ENCODE measurements around the gene FLVCR1. TPM values are rescaled to one million over a fixed set of nuclear protein-coding genes. Genes with fewer than 3 reads are reported as not detected.

FLVCR1 gene
- 5.9 and 6.0 TPM in 2 replicates for polyA plus RNA-seq (2013)

DNA sequence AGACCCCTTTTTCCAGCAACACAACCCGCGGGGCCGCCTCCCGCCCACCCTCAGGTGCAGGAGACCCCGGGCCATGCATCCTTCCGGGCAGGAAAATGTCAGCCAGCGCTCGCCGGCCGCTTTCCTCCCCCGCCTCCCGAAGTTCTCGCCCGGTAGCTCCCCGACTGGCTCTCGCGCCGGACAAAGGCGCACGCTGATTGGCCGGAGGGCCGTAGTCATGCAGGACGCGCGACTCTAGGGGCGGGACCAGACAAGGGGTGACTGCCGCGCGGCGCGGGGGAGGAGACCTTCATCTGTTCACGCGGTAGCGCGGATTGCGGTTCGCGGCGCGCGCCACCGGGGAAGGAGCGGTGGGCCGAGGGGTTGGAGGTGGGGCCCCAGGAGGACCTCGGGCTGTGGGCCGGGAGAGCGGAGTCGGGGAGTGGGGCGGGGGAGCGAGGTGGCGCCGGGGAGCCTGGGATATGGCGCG is at the start of gene FLVCR1:
Gene FLVCR1, plus strand, starts transcription at position 284 of the 469 bp plus-strand sequence. Its CDS starts 178 bp downstream, at position 462.
- Histone ChIP-seq H4K91ac (ENCODE audit: low read depth, low read length) (peak within 1 kb of the TSS; percentile 52), H3K27ac (ENCODE audit: low read depth, low read length) (peak within 1 kb of the TSS; percentile 80), H3K27me3 (ENCODE audit: insufficient read depth, low read length) (no peaks in the 10 kb centered on the region), H4K12ac (ENCODE audit: low read depth, low read length) (peak within 1 kb of the TSS; percentile 75), H3K79me1 (ENCODE audit: low read length) (peaks cover 5% of the 10 kb centered on the region), H3K18ac (ENCODE audit: low read length) (peak within 1 kb of the TSS; percentile 57), H2BK120ac (ENCODE audit: insufficient read depth, low read length, poor library complexity) (peak within 1 kb of the TSS; percentile 54), H3K4me3 (ENCODE audit: low read depth, low read length) (peak within 1 kb of the TSS; percentile 87), H2AFZ (ENCODE audit: insufficient read depth, low read length, poor library complexity) (peak within 1 kb of the TSS; percentile 69), H3K36me3 (ENCODE audit: control insufficient read depth in 1 of 2, insufficient read depth in 2 of 2, low read length in 2 of 2) (no peaks in the 10 kb centered on the region), H2BK5ac (ENCODE audit: low read depth, low read length, poor library complexity) (peak within 1 kb of the TSS; percentile 10), H3K4me2 (ENCODE audit: low read length) (peak within 1 kb of the TSS; percentile 79), H3K23ac (ENCODE audit: low read length) (no peak within 1 kb of the TSS), H2AK5ac (ENCODE audit: low read length) (peak within 1 kb of the TSS; percentile 21), H3K9ac (ENCODE audit: low read length) (peak within 1 kb of the TSS; percentile 62), H3K4ac (ENCODE audit: low read depth, low read length) (peak within 1 kb of the TSS; percentile 53), H2BK12ac (ENCODE audit: low read length) (no peak within 1 kb of the TSS), H3K14ac (ENCODE audit: low read length) (peak within 1 kb of the TSS; percentile 59), H3K9me3 (ENCODE audit: insufficient read depth, low read depth, low read length) (no peaks in the 10 kb centered on the region), H3K79me2 (ENCODE audit: control insufficient read depth, insufficient read depth, low read length, poor library complexity) (peaks cover 10% of the 10 kb centered on the region), H3K4me1 (ENCODE audit: control insufficient read depth in 1 of 2, insufficient read depth in 2 of 2, low read length in 2 of 2) (peaks cover 6 to 9% of the 10 kb centered on the region in 2 experiments), H4K8ac (ENCODE audit: low read depth, low read length) (peak within 1 kb of the TSS; percentile 81)
- WGBS (ENCODE audit: extremely low coverage, insufficient coverage, insufficient read length) = no CpG with 5 or more reads among the region's 54 CpGs
- DNase-seq = peak; percentile 95 to 97

DNA sequence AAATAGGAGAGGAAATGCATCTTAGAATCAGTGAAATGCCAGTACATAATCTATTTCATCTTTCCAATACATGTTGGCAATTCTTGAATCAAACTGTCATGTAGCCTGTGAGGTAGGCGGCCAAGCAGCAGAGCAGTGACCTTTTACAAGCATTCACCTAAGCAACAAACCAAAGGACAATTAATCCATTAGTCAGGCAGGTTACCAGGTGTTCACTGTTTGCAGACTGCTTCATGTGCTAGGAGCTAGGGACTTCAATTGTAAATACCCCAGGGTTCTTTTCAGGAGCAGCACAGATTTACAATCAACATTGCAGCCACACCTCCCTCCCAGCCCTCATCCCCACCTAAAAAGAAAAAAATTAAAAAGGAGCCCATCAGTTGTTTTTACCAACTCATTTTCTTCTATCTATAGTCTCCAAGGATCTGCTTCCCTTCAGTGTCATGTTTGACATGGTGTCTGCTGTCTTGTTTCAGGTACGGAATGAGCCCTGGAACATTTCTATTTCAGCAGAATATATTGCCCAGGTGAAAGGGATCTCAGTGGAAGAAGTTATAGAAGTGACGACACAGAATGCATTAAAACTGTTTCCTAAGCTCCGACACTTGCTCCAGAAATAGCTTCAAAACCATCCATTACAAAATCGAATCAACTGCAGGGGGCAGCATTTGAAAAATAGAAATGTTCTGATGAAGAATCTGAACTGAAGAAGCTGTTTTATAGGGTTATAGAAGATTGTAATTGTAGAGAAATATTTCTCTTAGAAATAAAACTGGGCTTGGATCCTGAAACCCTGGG is 43.3 kb upstream of the FLVCR1 start:
- DNase-seq = peak in 1 of 2 donors; percentile 60
- H3K14ac ChIP-seq (ENCODE audit: low read length) = no peak overlapping the region
- no peaks in the 10 kb centered on the region for H3K79me1 ChIP-seq (ENCODE audit: low read length)
- H4K91ac ChIP-seq (ENCODE audit: low read depth, low read length) = no peak overlapping the region
- no peak overlapping the region for H3K27ac ChIP-seq (ENCODE audit: low read depth, low read length)
- no peak overlapping the region for H2AFZ ChIP-seq (ENCODE audit: insufficient read depth, low read length, poor library complexity)
- H4K8ac ChIP-seq (ENCODE audit: low read depth, low read length) = no peak overlapping the region
- no peaks in the 10 kb centered on the region for H3K27me3 ChIP-seq (ENCODE audit: insufficient read depth, low read length)
- H3K4ac ChIP-seq (ENCODE audit: low read depth, low read length) = no peak overlapping the region
- no peak overlapping the region for H2BK12ac ChIP-seq (ENCODE audit: low read length)
- no peak overlapping the region for H3K4me3 ChIP-seq (ENCODE audit: low read depth, low read length)
- no CpG with 5 or more reads among the region's 5 CpGs for WGBS (ENCODE audit: extremely low coverage, insufficient coverage, insufficient read length)
- no peak overlapping the region for H4K12ac ChIP-seq (ENCODE audit: low read depth, low read length)
- H3K4me1 ChIP-seq (ENCODE audit: control insufficient read depth in 1 of 2, insufficient read depth in 2 of 2, low read length in 2 of 2) = peaks cover 0 to 2% of the 10 kb centered on the region in 2 experiments
- no peak overlapping the region for H3K23ac ChIP-seq (ENCODE audit: low read length)
- H2BK5ac ChIP-seq (ENCODE audit: low read depth, low read length, poor library complexity) = no peak overlapping the region
- no peak overlapping the region for H3K4me2 ChIP-seq (ENCODE audit: low read length)
- H2BK120ac ChIP-seq (ENCODE audit: insufficient read depth, low read length, poor library complexity) = no peak overlapping the region
- H3K18ac ChIP-seq (ENCODE audit: low read length) = no peak overlapping the region
- H3K9me3 ChIP-seq (ENCODE audit: insufficient read depth, low read depth, low read length) = no peaks in the 10 kb centered on the region
- H3K36me3 ChIP-seq (ENCODE audit: control insufficient read depth in 1 of 2, insufficient read depth in 2 of 2, low read length in 2 of 2) = no peaks in the 10 kb centered on the region
- no peak overlapping the region for H3K9ac ChIP-seq (ENCODE audit: low read length)
- H3K79me2 ChIP-seq (ENCODE audit: control insufficient read depth, insufficient read depth, low read length, poor library complexity) = no peaks in the 10 kb centered on the region
- no peak overlapping the region for H2AK5ac ChIP-seq (ENCODE audit: low read length)

DNA sequence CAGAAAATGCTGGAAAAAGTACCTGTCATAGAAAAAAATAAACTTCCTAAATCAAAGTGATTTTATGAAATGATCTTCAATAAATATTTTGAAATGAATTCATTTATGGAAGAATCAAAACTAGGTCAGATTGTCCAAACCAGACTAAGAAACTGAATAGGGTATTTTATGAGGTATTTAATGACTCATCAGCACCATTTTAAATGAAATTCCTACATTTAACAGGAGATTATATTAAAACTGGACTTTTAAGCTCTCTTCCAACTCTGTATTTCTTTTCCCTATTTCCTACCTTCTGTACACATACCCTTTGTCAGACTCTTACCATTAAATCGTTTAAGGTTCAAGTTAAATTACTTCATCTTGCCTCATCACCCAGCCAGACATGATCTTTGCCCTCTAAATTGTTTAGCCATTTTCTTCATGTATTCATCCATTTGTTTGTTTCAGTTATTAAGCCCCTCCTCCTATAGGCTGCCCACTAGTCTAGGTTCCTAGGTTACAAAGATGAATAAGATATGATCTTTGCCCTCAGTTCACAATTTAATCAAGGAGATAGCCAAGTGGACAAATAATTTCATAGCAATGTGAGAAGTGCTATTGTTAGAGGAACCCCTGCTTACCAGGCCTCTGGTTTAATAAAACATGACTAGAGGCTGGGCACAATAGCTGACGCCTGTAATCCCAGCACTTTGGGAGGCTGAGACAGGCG is 41.4 kb upstream of the FLVCR1 start:
- H3K4me2 ChIP-seq (ENCODE audit: low read length) = no peak overlapping the region
- peaks cover 0 to 2% of the 10 kb centered on the region in 2 experiments for H3K4me1 ChIP-seq (ENCODE audit: control insufficient read depth in 1 of 2, insufficient read depth in 2 of 2, low read length in 2 of 2)
- no peak for DNase-seq
- H2BK120ac ChIP-seq (ENCODE audit: insufficient read depth, low read length, poor library complexity) = no peak overlapping the region
- no peaks in the 10 kb centered on the region for H3K79me1 ChIP-seq (ENCODE audit: low read length)
- no peak overlapping the region for H2BK12ac ChIP-seq (ENCODE audit: low read length)
- no peak overlapping the region for H3K23ac ChIP-seq (ENCODE audit: low read length)
- H3K9me3 ChIP-seq (ENCODE audit: insufficient read depth, low read depth, low read length) = no peaks in the 10 kb centered on the region
- H3K4me3 ChIP-seq (ENCODE audit: low read depth, low read length) = no peak overlapping the region
- H3K18ac ChIP-seq (ENCODE audit: low read length) = no peak overlapping the region
- H3K27me3 ChIP-seq (ENCODE audit: insufficient read depth, low read length) = no peaks in the 10 kb centered on the region
- H3K9ac ChIP-seq (ENCODE audit: low read length) = no peak overlapping the region
- no peak overlapping the region for H3K14ac ChIP-seq (ENCODE audit: low read length)
- no peak overlapping the region for H4K91ac ChIP-seq (ENCODE audit: low read depth, low read length)
- no peak overlapping the region for H4K8ac ChIP-seq (ENCODE audit: low read depth, low read length)
- no peak overlapping the region for H3K27ac ChIP-seq (ENCODE audit: low read depth, low read length)
- no peak overlapping the region for H4K12ac ChIP-seq (ENCODE audit: low read depth, low read length)
- H2AFZ ChIP-seq (ENCODE audit: insufficient read depth, low read length, poor library complexity) = no peak overlapping the region
- no peak overlapping the region for H2AK5ac ChIP-seq (ENCODE audit: low read length)
- H3K4ac ChIP-seq (ENCODE audit: low read depth, low read length) = no peak overlapping the region
- H3K36me3 ChIP-seq (ENCODE audit: control insufficient read depth in 1 of 2, insufficient read depth in 2 of 2, low read length in 2 of 2) = no peaks in the 10 kb centered on the region
- no peak overlapping the region for H2BK5ac ChIP-seq (ENCODE audit: low read depth, low read length, poor library complexity)
- no CpG with 5 or more reads among the region's 3 CpGs for WGBS (ENCODE audit: extremely low coverage, insufficient coverage, insufficient read length)
- H3K79me2 ChIP-seq (ENCODE audit: control insufficient read depth, insufficient read depth, low read length, poor library complexity) = no peaks in the 10 kb centered on the region

DNA sequence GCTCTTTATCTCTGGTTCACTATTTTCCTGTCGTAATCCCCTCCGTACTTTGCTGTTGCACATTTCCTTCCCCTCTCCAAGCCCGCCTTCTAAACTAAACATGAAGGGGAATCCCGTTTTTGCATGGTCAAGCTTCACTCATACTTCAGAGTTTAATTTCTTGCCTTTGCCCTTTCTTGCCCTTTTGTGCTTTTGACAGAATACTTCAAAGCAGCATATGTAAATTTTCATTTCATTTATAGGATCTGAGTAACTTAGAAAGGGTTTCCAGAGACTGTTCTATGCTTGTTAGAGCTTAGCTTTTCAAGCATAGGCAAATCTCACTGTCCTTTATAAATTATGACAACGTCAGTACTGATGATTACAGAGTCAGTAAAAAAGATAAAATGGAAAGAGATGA is 38.3 kb upstream of the FLVCR1 start:
- Histone ChIP-seq H2BK12ac (ENCODE audit: low read length) (no peak overlapping the region), H4K8ac (ENCODE audit: low read depth, low read length) (no peak overlapping the region), H3K4me3 (ENCODE audit: low read depth, low read length) (no peak overlapping the region), H3K27me3 (ENCODE audit: insufficient read depth, low read length) (no peaks in the 10 kb centered on the region), H3K79me1 (ENCODE audit: low read length) (no peaks in the 10 kb centered on the region), H3K18ac (ENCODE audit: low read length) (no peak overlapping the region), H3K9me3 (ENCODE audit: insufficient read depth, low read depth, low read length) (peaks cover 6% of the 10 kb centered on the region), H3K27ac (ENCODE audit: low read depth, low read length) (no peak overlapping the region), H3K14ac (ENCODE audit: low read length) (no peak overlapping the region), H3K4ac (ENCODE audit: low read depth, low read length) (no peak overlapping the region), H2BK5ac (ENCODE audit: low read depth, low read length, poor library complexity) (no peak overlapping the region), H2BK120ac (ENCODE audit: insufficient read depth, low read length, poor library complexity) (no peak overlapping the region), H3K36me3 (ENCODE audit: control insufficient read depth in 1 of 2, insufficient read depth in 2 of 2, low read length in 2 of 2) (peaks cover 0 to 3% of the 10 kb centered on the region in 2 experiments), H4K12ac (ENCODE audit: low read depth, low read length) (no peak overlapping the region), H3K23ac (ENCODE audit: low read length) (no peak overlapping the region), H4K91ac (ENCODE audit: low read depth, low read length) (no peak overlapping the region), H2AK5ac (ENCODE audit: low read length) (no peak overlapping the region), H3K4me2 (ENCODE audit: low read length) (no peak overlapping the region), H3K9ac (ENCODE audit: low read length) (no peak overlapping the region), H2AFZ (ENCODE audit: insufficient read depth, low read length, poor library complexity) (no peak overlapping the region), H3K79me2 (ENCODE audit: control insufficient read depth, insufficient read depth, low read length, poor library complexity) (no peaks in the 10 kb centered on the region), H3K4me1 (ENCODE audit: control insufficient read depth in 1 of 2, insufficient read depth in 2 of 2, low read length in 2 of 2) (no peaks in the 10 kb centered on the region)
- WGBS (ENCODE audit: extremely low coverage, insufficient coverage, insufficient read length) = no CpG with 5 or more reads among the region's 5 CpGs
- no peak for DNase-seq

Measured in trophoblast cell (in vitro differentiated cells and primary cell).